ENCODE measurements around the gene SERPINB6.

The SERPINB6 gene

DNA sequence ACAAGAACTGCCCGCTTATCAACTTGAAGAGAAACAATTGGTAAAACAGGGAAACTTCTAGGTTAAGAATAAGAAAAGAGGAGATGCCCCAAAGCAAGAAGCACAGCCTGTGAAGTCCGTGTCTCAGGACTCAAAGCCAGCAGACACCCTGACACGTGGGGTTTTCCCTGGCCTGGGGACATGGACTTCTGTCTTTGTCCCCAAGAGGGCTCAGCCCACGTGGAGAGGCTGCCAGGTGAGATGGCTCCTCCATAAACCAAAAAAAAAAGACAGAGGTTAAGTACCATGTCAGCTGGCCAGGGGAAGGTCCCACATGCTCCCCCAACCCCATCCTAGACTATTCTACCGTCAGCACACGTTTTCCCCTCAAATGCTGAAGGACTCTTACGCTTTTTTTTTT, 9.9 kb downstream of the SERPINB6 start:
- DNase-seq (ENCODE audit: insufficient read length, low spot score): no peak
- TF ChIP-seq, protein P1, sequence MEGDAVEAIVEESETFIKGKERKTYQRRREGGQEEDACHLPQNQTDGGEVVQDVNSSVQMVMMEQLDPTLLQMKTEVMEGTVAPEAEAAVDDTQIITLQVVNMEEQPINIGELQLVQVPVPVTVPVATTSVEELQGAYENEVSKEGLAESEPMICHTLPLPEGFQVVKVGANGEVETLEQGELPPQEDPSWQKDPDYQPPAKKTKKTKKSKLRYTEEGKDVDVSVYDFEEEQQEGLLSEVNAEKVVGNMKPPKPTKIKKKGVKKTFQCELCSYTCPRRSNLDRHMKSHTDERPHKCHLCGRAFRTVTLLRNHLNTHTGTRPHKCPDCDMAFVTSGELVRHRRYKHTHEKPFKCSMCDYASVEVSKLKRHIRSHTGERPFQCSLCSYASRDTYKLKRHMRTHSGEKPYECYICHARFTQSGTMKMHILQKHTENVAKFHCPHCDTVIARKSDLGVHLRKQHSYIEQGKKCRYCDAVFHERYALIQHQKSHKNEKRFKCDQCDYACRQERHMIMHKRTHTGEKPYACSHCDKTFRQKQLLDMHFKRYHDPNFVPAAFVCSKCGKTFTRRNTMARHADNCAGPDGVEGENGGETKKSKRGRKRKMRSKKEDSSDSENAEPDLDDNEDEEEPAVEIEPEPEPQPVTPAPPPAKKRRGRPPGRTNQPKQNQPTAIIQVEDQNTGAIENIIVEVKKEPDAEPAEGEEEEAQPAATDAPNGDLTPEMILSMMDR (IDR thresholded peaks at IDR 0.05; ENCODE audit: insufficient read depth, missing control alignments): no peak
- FAIRE-seq: no peak

DNA sequence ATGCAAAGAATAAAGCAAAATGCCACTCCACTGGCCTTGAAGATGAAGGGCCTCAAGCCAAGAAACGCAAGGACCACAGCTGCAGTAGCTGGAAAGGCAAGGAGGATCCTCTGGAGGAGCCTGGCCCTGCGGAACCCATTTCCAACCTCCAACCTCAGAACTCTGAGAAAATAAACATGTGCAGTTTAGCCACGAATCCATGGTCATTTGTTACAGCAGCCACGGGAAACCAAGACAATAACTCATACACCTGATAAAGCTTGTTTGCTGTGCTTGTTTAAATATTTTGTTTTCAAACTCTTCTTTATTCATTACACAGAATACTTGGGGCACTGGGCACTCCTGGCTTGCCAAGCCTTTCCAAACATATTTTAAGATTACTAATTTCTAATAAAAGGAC, 10.4 kb downstream of the SERPINB6 start:
- no peak for DNase-seq (ENCODE audit: insufficient read length, low spot score)
- no peak for FAIRE-seq

DNA sequence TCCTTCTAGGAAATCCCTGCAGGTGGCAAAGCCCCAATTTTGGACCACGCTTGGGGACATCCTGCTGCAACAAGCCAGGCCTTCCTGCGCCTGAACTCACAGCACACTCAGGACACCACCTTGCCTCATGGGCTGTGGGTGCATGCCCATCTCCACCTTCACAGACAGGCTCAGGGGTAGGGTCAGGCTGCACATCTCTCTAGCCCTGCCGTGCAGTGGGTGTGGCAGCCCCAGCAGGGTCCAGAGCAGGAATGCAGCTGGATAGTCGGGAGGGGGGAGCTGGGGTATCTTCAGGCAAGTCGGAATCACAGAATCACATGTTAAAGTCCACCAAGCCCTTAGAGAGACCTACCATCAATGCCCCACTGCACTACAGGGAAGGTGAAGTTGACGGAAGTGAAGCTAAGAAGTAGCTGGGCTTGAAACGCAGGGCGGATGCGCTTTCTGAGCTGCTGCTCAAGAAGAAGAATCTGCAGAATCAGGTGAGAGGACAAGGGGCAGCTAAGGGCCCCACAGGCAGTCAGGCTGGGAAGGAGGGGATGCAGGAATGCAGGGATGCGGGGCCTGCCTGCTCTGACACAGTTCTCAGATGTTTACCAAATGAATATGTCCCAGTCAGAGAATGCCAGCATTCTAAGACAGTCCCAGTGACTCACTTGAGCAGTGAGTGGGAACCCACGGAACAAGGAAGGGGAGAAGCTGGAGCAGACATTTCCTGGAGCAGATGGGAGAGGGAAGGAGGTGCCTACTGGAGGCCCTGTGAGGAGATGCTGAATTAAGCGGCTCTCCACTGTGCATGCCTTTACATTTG, 11.3 kb downstream of the SERPINB6 start:
- FAIRE-seq: no peak
- TF ChIP-seq, protein P1 (IDR thresholded peaks at IDR 0.05; ENCODE audit: insufficient read depth, missing control alignments): no peak
- DNase-seq (ENCODE audit: insufficient read length, low spot score): no peak

More for the DNA sequence above, 10.4 kb downstream of the SERPINB6 start:
- TF ChIP-seq, protein P1 (IDR thresholded peaks at IDR 0.05; ENCODE audit: insufficient read depth, missing control alignments): no peak

DNA sequence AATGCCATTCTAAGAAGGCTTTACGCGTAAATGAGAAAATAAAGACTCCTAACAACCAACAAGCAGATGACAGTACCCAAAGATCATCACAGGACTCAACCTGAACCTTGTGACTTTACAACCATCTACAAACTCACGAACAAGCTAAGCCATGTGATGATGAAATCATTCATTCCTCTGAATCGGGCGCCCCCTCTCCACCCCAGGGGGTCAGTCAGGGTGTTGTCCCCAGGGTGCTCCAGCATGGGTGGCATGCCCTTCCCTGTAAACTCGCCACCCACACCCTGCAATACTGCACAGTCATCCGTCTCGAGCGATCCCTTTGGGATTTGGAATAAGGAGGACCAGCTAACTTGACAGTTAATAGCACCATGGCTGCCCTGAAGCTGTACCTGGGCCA, 12.6 kb downstream of the SERPINB6 start:
- no peak for DNase-seq (ENCODE audit: insufficient read length, low spot score)
- TF ChIP-seq, protein P1 (IDR thresholded peaks at IDR 0.05; ENCODE audit: insufficient read depth, missing control alignments): no peak
- FAIRE-seq: no peak

DNA sequence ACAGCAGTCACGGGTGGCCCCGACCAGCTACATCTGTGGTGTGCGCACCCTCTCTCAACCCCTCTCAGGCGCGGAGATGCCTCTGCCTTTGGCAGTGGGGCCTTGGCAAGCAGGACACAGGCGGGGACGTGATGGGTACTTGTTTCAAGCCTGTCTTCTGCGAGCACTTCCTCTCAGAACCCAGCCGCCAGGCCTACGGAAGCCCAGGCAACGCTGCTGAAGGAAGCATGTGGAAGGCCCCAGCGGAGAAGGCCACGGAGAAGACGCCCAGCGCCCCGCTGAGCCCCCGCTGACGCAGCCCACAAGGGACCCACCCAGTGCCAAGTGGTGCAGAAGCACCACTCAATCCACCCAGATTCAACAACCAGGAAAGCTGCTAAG, 13.0 kb downstream of the SERPINB6 start:
- no peak for DNase-seq (ENCODE audit: insufficient read length, low spot score)
- FAIRE-seq: no peak
- TF ChIP-seq, protein P1 (IDR thresholded peaks at IDR 0.05; ENCODE audit: insufficient read depth, missing control alignments): no peak

DNA sequence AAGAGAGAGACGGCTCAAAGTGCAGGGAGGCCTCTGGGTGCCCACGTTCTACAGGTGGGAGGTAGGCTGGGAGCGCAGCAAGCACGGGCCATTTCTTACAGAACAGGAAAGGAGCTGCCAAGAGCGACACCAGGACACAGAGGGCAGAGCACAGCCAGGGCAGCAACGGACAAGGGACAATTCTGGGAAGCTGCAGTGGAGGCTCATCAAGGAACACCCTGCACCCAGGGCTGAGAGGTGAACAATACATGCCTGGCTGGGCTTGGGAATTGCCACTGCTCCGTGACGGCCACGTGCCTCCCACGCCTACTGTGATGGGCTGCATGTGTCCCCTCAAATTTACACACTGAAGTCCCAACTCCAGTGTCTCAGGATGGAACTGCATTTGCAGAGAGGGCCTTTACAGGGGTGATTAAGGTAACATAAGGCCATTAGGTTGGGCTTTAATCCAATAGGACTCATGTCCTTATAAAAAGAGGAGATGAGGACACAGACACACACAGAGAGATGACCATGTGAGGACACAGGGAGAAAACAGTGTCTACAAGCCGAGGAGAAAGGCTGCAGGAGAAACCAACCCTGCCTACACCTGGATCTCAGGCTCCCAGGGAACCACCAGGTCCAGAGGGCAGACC, 13.6 kb downstream of the SERPINB6 start:
- no peak for FAIRE-seq
- no peak for DNase-seq (ENCODE audit: insufficient read length, low spot score)
- TF ChIP-seq, protein P1 (IDR thresholded peaks at IDR 0.05; ENCODE audit: insufficient read depth, missing control alignments): no peak

Data from D721Med (cell line).